ENCODE measurements around the gene APOH. TPM values are rescaled to one million over a fixed set of nuclear protein-coding genes. Genes with fewer than 3 reads are reported as not detected.

The APOH gene
- total and polyA plus RNA-seq, 9 of the 15 experiments (the other 6 are each of a cell fraction or from before 2014, with no cell fraction given), result 1.1 TPM; not detected in 8

GRCh38 chr17:66172144-66172543 lies 57.1 kb downstream of the APOH start (continued):
- TF ChIP-seq ZBTB2 (IDR thresholded peaks at IDR 0.05), result no peak
- no peak for TF ChIP-seq HCFC1 (IDR thresholded peaks at IDR 0.05; ENCODE audit: low read depth, low read length)
- no peak for TF ChIP-seq THRA (IDR thresholded peaks at IDR 0.05)
- no peak for TF ChIP-seq MTA2 (IDR thresholded peaks at IDR 0.05; ENCODE audit: low read depth)
- no peak for TF ChIP-seq MXD1 (CRISPR knock-in tag; IDR thresholded peaks at IDR 0.05; ENCODE audit: borderline replicate concordance, poor library complexity, severe bottlenecking)

GRCh38 chr17:66171692-66172091 lies 57.5 kb downstream of the APOH start:
- ATAC-seq (no peak), DNase-seq (ENCODE audit: extremely low read depth in 1 of 4, low spot score in 3 of 4) (no peak), FAIRE-seq (no peak)
- no TSS peak for BruUV-seq (replicated peaks)
- POLR2A ChIA-PET, result no interaction called here
- Histone ChIP-seq H3K4me2 (ENCODE audit: insufficient read depth, low read length) (no peak overlapping the region), H3K27me3 (ENCODE audit: control insufficient read depth in 2 of 2, insufficient read depth in 2 of 2, low read length in 2 of 2) (0 out of 5 replicates have a peak, but pooled peaks cover 0 to 3% of the 10 kb centered on the region in 2 experiments), H3K4me3 (no peak overlapping the region), H3K9me1 (ENCODE audit: control insufficient read depth, insufficient read depth, low read length) (no peaks in the 10 kb centered on the region), H3K79me2 (ENCODE audit: control insufficient read depth, insufficient read depth, low read length) (no peaks in the 10 kb centered on the region), H3K36me3 (ENCODE audit: control insufficient read depth, insufficient read depth, low read length) (no peaks in the 10 kb centered on the region), H2AFZ (ENCODE audit: low read depth, low read length) (no peak overlapping the region), H3K27ac (ENCODE audit: extremely low read depth, low read depth, low read length) (no peak overlapping the region), H4K20me1 (replicated peaks; ENCODE audit: control insufficient read depth, insufficient read depth, low read length) (no peaks in the 10 kb centered on the region), H3K4me1 (replicated peaks in 1 of 2; ENCODE audit: control insufficient read depth in 2 of 2, insufficient read depth in 2 of 2, low read length in 2 of 2) (no peaks in the 10 kb centered on the region), H3K9me3 (replicated peaks; ENCODE audit: control insufficient read depth, insufficient read depth, low read depth, low read length) (no peaks in the 10 kb centered on the region), H3K9ac (ENCODE audit: insufficient read depth in 1 of 2, low read depth in 2 of 2, low read length in 2 of 2) (no peak overlapping the region)
- WGBS (ENCODE audit: insufficient coverage, low coverage, missing lambda C conversion rate), result 0% methylated on average over 3 of the region's 3 CpGs
- intact Hi-C loops (cut with micrococcal nuclease), result no loop called here
- CTCF ChIA-PET (ENCODE audit: low intra/inter-chr PET ratio), result no interaction called here
- in situ Hi-C loops (cut with MboI), result no loop called here
- no peak for TF ChIP-seq KLF6 (CRISPR knock-in tag; IDR thresholded peaks at IDR 0.05; ENCODE audit: borderline replicate concordance)
- TF ChIP-seq ZNF586 (CRISPR knock-in tag; conservative IDR thresholded peaks at IDR 0.05), result no peak
- no peak for TF ChIP-seq ZNF41 (CRISPR knock-in tag; conservative IDR thresholded peaks at IDR 0.05)
- TF ChIP-seq CTCF (IDR thresholded peaks at IDR 0.05 in 2 of 3, conservative IDR thresholded peaks at IDR 0.05 in 1 of 3; ENCODE audit: insufficient read depth in 2 of 3, low read depth in 1 of 3, low read length in 3 of 3), result no peak
- TF ChIP-seq PURB (CRISPR knock-in tag; IDR thresholded peaks at IDR 0.05; ENCODE audit: low read depth), result no peak
- TF ChIP-seq ZNF24 (IDR thresholded peaks at IDR 0.05), result no peak
- TF ChIP-seq TOE1 (IDR thresholded peaks at IDR 0.05; ENCODE audit: borderline replicate concordance), result no peak
- no peak for TF ChIP-seq TOE1 (CRISPR knock-in tag; IDR thresholded peaks at IDR 0.05; ENCODE audit: borderline replicate concordance, low read depth)
- no peak for TF ChIP-seq POLR2G (IDR thresholded peaks at IDR 0.05; ENCODE audit: low read depth, low read length)
- TF ChIP-seq NFIX (CRISPR knock-in tag; IDR thresholded peaks at IDR 0.05; ENCODE audit: low read depth), result no peak
- TF ChIP-seq ZNF449 (CRISPR knock-in tag; IDR thresholded peaks at IDR 0.05), result no peak

Data from K562 (cell line).